Vagina (tissue), 2 donors: ENCODE data around the gene PDE11A.

Experiments
- CTCF ChIP-seq, 3 experiments: fragments of 450-650 bp in 2 of 3; fragments of 200-600 bp in 1 of 3; sonication (generic) in 1 of 3; IDR thresholded peaks; one replicate each; pipeline ENCODE4 v1.5.1; 2017 to 2019; ENCODE audit warnings: antibody characterized with exemption in 3 of 3, mild to moderate bottlenecking in 2 of 3, moderate library complexity in 2 of 3
- POLR2AphosphoS5 ChIP-seq, 2 donors: sonication (generic); formaldehyde crosslinking; IDR thresholded peaks; one replicate each; pipeline ENCODE4 v1.9.0; 2017; ENCODE audit warnings: antibody characterized with exemption in 2 of 2, mild to moderate bottlenecking in 2 of 2, low read depth in 1 of 2; ENCODE audit not compliant: insufficient read depth in 1 of 2

GRCh38 chr2:177596866-177597265 lies 475.7 kb downstream of the PDE11A start:
- TF ChIP-seq POLR2AphosphoS5 (IDR thresholded peaks at IDR 0.05; ENCODE audit: insufficient read depth in 1 of 2, low read depth in 1 of 2) (no peak), CTCF (IDR thresholded peaks at IDR 0.05) (no peak)
